Lower lobe of right lung (tissue), 2 donors: ENCODE results near the gene RAB32. TPM values are rescaled to one million over a fixed set of nuclear protein-coding genes. Genes with fewer than 3 reads are reported as not detected.
A peak's percentile ranks its signal among the peaks of the same experiment; 100 is the strongest.

Source experiments
- ATAC-seq, 2 donors: fragments of 200-7000 bp; cut with Tn5 transposase; one replicate each; pipeline ENCODE4 v1.9.1; 2020 to 2022; ENCODE audit warnings: mild to moderate bottlenecking in 2 of 2, moderate library complexity in 2 of 2
- DNase-seq: peaks from one replicate; pipeline ENCODE4 v3.0.0-alpha.2; 2020
- H3K27ac ChIP-seq: fragments of 200-600 bp; one replicate; pipeline ENCODE4 v1.8.0; 2022
- H3K27me3 ChIP-seq: fragments of 200-600 bp; one replicate; pipeline ENCODE4 v1.8.0; 2022; ENCODE audit warnings: low read depth
- H3K36me3 ChIP-seq: fragments of 200-600 bp; one replicate; pipeline ENCODE4 v1.8.0; 2022; ENCODE audit warnings: mild to moderate bottlenecking
- H3K4me1 ChIP-seq: fragments of 200-600 bp; one replicate; pipeline ENCODE4 v1.8.0; 2022
- H3K4me3 ChIP-seq: fragments of 200-600 bp; one replicate; pipeline ENCODE4 v1.8.0; 2022; ENCODE audit warnings: mild to moderate bottlenecking
- H3K9me3 ChIP-seq: fragments of 200-600 bp; one replicate; pipeline ENCODE4 v1.8.0; 2022
- intact Hi-C: fragments of 100-400 bp; cut with DNase I; formaldehyde crosslinking; loops from one replicate; pipeline ENCODE4 v1.11.0; 2022
- total RNA-seq: library from RNA; stranded (reverse); fragmentation: NEBNext Ultra II Directional; extraction: Animal tissue kit (Norgen Biotek cat#: 25700); gene quantifications from one replicate; pipeline ENCODE4 v1.2.1, GENCODE V29; 2021
- TF ChIP-seq, protein P1 (sequence below): fragments of 200-600 bp; IDR thresholded peaks from one replicate; pipeline ENCODE4 v1.8.0; 2022; ENCODE audit warnings: antibody characterized with exemption, mild to moderate bottlenecking
- donor health status: DM: no; HTN: yes; CAD: no; lungs with severe emphysema.

Gene RAB32
- total RNA-seq, 1 donor from 2014 or later: 36.9 TPM

GRCh38 chr6:146593986-146594385, 50.4 kb downstream of the RAB32 start:
- TF ChIP-seq, protein P1, sequence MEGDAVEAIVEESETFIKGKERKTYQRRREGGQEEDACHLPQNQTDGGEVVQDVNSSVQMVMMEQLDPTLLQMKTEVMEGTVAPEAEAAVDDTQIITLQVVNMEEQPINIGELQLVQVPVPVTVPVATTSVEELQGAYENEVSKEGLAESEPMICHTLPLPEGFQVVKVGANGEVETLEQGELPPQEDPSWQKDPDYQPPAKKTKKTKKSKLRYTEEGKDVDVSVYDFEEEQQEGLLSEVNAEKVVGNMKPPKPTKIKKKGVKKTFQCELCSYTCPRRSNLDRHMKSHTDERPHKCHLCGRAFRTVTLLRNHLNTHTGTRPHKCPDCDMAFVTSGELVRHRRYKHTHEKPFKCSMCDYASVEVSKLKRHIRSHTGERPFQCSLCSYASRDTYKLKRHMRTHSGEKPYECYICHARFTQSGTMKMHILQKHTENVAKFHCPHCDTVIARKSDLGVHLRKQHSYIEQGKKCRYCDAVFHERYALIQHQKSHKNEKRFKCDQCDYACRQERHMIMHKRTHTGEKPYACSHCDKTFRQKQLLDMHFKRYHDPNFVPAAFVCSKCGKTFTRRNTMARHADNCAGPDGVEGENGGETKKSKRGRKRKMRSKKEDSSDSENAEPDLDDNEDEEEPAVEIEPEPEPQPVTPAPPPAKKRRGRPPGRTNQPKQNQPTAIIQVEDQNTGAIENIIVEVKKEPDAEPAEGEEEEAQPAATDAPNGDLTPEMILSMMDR: no peak
- ATAC-seq: peak; percentile 40 to 47
- no peaks in the 10 kb centered on the region for H3K9me3 ChIP-seq
- no peak overlapping the region for H3K27ac ChIP-seq
- no peak for DNase-seq
- intact Hi-C loops: no loop called here
- H3K36me3 ChIP-seq: no peaks in the 10 kb centered on the region
- H3K4me3 ChIP-seq: no peak overlapping the region
- peaks cover 7% of the 10 kb centered on the region for H3K4me1 ChIP-seq
- H3K27me3 ChIP-seq: no peaks in the 10 kb centered on the region

DNA sequence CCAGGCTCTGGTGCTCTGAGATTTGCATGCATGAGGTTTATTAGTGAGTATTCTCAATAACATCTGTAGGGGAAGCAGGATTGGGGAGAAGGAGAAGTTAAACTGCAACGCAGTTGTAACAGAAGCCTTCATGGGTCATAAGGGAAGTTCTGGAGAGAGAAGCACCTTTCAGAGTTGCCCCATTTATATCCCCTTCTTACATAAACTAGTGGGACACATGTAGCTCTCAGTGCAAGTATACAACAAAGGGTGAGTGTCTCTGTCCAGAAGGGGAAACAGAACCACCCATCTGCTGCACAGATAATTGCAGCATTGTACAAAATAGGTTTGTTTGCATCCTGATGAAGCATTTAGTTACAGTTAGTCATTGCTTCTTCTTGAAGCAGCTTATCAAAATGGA, 50.9 kb downstream of the RAB32 start:
- no peaks in the 10 kb centered on the region for H3K9me3 ChIP-seq
- TF ChIP-seq, protein P1: no peak
- no peak for DNase-seq
- H3K27me3 ChIP-seq: no peaks in the 10 kb centered on the region
- no peak overlapping the region for H3K4me3 ChIP-seq
- no peak overlapping the region for H3K27ac ChIP-seq
- H3K4me1 ChIP-seq: peaks cover 9% of the 10 kb centered on the region
- intact Hi-C loops: no loop called here
- no peaks in the 10 kb centered on the region for H3K36me3 ChIP-seq
- peak; percentile 53 to 54 for ATAC-seq

DNA sequence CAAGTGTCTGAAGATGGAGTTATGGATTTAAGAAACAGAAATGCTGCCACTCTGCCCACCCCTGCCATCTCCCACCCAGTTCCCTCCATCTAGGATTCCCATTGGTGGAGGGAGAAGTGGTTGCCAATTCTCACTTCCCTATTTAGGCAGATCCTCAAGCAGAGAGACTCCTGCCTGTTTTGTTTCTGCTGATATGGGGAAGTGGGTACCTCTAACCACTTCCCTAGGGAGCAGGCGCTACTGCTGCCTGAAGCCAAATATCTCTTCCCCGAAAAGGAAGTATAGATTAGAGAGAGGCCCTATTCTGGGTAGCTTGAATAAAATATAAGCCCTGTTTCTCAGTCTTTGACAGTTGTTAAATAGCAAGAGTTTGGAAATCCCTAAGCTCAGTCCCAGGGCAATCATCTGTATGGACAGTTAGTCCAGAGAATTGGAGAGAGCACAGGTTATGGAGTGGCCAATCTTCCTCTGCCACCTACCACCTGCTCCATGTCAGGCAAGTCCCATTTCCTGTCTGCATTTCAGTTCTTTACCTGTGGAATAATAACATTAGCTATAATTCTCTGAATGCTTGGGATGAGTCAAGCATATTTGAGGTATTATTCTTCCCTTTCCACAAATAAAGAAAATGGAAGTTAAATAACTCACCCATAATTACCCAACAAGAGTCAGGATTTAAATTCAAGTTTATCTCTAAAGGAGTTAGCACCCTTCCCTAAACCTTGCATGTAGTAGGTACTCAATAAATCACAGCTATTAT, 52.5 kb downstream of the RAB32 start:
- Histone ChIP-seq H3K4me3 (no peak overlapping the region), H3K27ac (no peak overlapping the region), H3K4me1 (peaks cover 9% of the 10 kb centered on the region), H3K9me3 (no peaks in the 10 kb centered on the region), H3K36me3 (no peaks in the 10 kb centered on the region), H3K27me3 (no peaks in the 10 kb centered on the region)
- intact Hi-C loops: no loop called here
- DNase-seq (no peak), ATAC-seq (peak; percentile 66 to 79)
- TF ChIP-seq, protein P1: no peak

- peak within 1 kb of the TSS; percentile 54 for H3K4me3 ChIP-seq
- intact Hi-C loops: no loop called here
- peak; percentile 89 to 90 for ATAC-seq
- TF ChIP-seq, protein P1: no peak
- no peak within 1 kb of the TSS for H3K27ac ChIP-seq
- H3K9me3 ChIP-seq: no peaks in the 10 kb centered on the region
- H3K4me1 ChIP-seq: peaks cover 9% of the 10 kb centered on the region
- no peaks in the 10 kb centered on the region for H3K27me3 ChIP-seq
- H3K36me3 ChIP-seq: no peaks in the 10 kb centered on the region
- peak; percentile 82 for DNase-seq
These were observed 55.3 kb downstream of the RAB32 start, which contains the start of gene ADGB for GRCh38 chr6:146598772-146599405. Gene ADGB, plus strand, starts transcription at chr6:146598972. Its CDS starts 69 bp downstream, at chr6:146599041.

GRCh38 chr6:146601352-146601751, 57.7 kb downstream of the RAB32 start:
- ATAC-seq (no peak), DNase-seq (no peak)
- H3K4me3 ChIP-seq: no peak overlapping the region
- peaks cover 9% of the 10 kb centered on the region for H3K4me1 ChIP-seq
- TF ChIP-seq, protein P1: no peak
- H3K27ac ChIP-seq: no peak overlapping the region
- H3K36me3 ChIP-seq: no peaks in the 10 kb centered on the region
- H3K9me3 ChIP-seq: no peaks in the 10 kb centered on the region
- no peaks in the 10 kb centered on the region for H3K27me3 ChIP-seq
- intact Hi-C loops: no loop called here
